Immature natural killer cell (primary cell): ENCODE measurements around the gene CXCR5. TPM values are rescaled to one million over a fixed set of nuclear protein-coding genes. Genes with fewer than 3 reads are reported as not detected.
"Not testable (repeated sequence)": the region's sequence is repeated elsewhere in the genome, so short reads cannot be mapped to it uniquely, and the experiment has no call there.

ENCODE experiments used
- DNase-seq, 3 donors: peaks; one replicate each; pipeline ENCODE4 v3.0.0; 2022; ENCODE audit warnings: mixed read lengths in 1 of 3
- H3K27ac Mint-ChIP-seq, 6 donors: one replicate each; pipeline ENCODE4 v1.8.0; 2020; ENCODE audit warnings: mixed read lengths in 6 of 6, mild to moderate bottlenecking in 5 of 6, inconsistent platforms in 4 of 6, moderate library complexity in 3 of 6
- H3K27me3 Mint-ChIP-seq, 3 donors: one replicate each; pipeline ENCODE4 v1.8.0; 2020 to 2021; ENCODE audit warnings: low read depth in 3 of 3, mild to moderate bottlenecking in 3 of 3, mixed read lengths in 3 of 3, moderate library complexity in 3 of 3, inconsistent platforms in 1 of 3
- H3K36me3 Mint-ChIP-seq, 3 donors: one replicate each; pipeline ENCODE4 v1.8.0; 2020; ENCODE audit warnings: mixed read lengths in 3 of 3, inconsistent platforms in 2 of 3, mild to moderate bottlenecking in 2 of 3
- H3K4me1 Mint-ChIP-seq, 2 donors: one replicate each; pipeline ENCODE4 v1.8.0; 2020; ENCODE audit warnings: inconsistent platforms in 2 of 2, mild to moderate bottlenecking in 2 of 2, mixed read lengths in 2 of 2, moderate library complexity in 1 of 2
- H3K4me3 Mint-ChIP-seq, 5 donors: one replicate each; pipeline ENCODE4 v1.8.0; 2020; ENCODE audit warnings: mild to moderate bottlenecking in 5 of 5, mixed read lengths in 5 of 5, inconsistent platforms in 3 of 5, moderate library complexity in 3 of 5
- H3K9me3 Mint-ChIP-seq, 6 donors: one replicate each; pipeline ENCODE4 v1.8.0; 2020; ENCODE audit warnings: mild to moderate bottlenecking in 6 of 6, mixed read lengths in 6 of 6, inconsistent platforms in 4 of 6, moderate library complexity in 3 of 6
- polyA plus RNA-seq, 3 donors: library from polyadenylated mRNA; unstranded; fragments of 300-500 nt; fragmentation: Illumina TruSeq; gene quantifications; one replicate each; pipeline ENCODE4 v1.2.3, GENCODE V29; 2021

Gene CXCR5, protein sequence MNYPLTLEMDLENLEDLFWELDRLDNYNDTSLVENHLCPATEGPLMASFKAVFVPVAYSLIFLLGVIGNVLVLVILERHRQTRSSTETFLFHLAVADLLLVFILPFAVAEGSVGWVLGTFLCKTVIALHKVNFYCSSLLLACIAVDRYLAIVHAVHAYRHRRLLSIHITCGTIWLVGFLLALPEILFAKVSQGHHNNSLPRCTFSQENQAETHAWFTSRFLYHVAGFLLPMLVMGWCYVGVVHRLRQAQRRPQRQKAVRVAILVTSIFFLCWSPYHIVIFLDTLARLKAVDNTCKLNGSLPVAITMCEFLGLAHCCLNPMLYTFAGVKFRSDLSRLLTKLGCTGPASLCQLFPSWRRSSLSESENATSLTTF
- polyA plus RNA-seq = under 1 TPM in 2 of 3 donors, not detected in 1; 0.05 to 0.30 TPM

GRCh38 chr11:118883368-118884071 lies at the start of gene CXCR5:
TSS of gene CXCR5 (plus strand) at chr11:118883892. CDS start at chr11:118883942, 50 bp downstream.
- H3K9me3 Mint-ChIP-seq = no peaks in the 10 kb centered on the region
- H3K27ac Mint-ChIP-seq = peak within 1 kb of the TSS in 3 of 6 donors; percentile 69 to 77 (median 74)
- peaks cover 0 to 4% (median 0%) of the 10 kb centered on the region in 3 donors for H3K36me3 Mint-ChIP-seq
- peaks cover 17 to 27% of the 10 kb centered on the region in 2 donors for H3K4me1 Mint-ChIP-seq
- DNase-seq = no peak
- no peak within 1 kb of the TSS for H3K4me3 Mint-ChIP-seq
- H3K27me3 Mint-ChIP-seq = peaks cover 0 to 2% (median 0%) of the 10 kb centered on the region in 3 donors

GRCh38 chr11:118834427-118835028 lies 49.2 kb upstream of the CXCR5 start:
- peak overlapping the region in 3 of 5 donors; percentile 22 to 30 (median 26) for H3K4me3 Mint-ChIP-seq
- DNase-seq = peak; percentile 9 to 25 (median 24)
- no peaks in the 10 kb centered on the region for H3K9me3 Mint-ChIP-seq
- H3K27ac Mint-ChIP-seq = peak overlapping the region; percentile 42 to 90 (median 58)
- peaks cover 0 to 2% (median 2%) of the 10 kb centered on the region in 3 donors for H3K27me3 Mint-ChIP-seq
- H3K4me1 Mint-ChIP-seq = peaks cover 6 to 13% of the 10 kb centered on the region in 2 donors
- peaks cover 0 to 7% (median 0%) of the 10 kb centered on the region in 3 donors for H3K36me3 Mint-ChIP-seq

DNA sequence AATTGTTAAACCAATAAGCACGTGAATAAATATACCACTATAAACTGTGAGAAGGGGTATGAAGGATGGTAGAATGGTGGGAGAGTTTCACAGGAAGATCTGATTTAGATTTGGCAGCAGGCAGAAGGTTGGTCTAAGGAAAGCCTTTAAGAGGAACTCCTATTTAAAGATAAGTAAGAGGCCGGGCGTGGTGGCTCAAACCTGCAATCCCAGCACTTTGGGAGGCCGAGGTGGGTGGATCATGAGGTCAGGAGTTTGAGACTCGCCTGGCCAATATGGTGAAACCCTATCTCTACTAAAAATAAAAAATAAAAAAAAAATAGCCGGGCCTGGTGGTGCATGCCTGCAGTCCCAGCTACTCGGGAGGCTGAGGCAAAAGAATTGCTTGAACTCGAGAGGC lies 45.8 kb upstream of the CXCR5 start:
- DNase-seq = no peak
- Mint-ChIP-seq H3K4me3 (no peak overlapping the region), H3K27ac (peak overlapping the region in 1 of 6 donors; percentile 51), H3K36me3 (peaks cover 0 to 3% (median 0%) of the 10 kb centered on the region in 3 donors), H3K4me1 (peaks cover 9 to 13% of the 10 kb centered on the region in 2 donors), H3K27me3 (peaks cover 0 to 2% (median 2%) of the 10 kb centered on the region in 3 donors), H3K9me3 (no peaks in the 10 kb centered on the region)

DNA sequence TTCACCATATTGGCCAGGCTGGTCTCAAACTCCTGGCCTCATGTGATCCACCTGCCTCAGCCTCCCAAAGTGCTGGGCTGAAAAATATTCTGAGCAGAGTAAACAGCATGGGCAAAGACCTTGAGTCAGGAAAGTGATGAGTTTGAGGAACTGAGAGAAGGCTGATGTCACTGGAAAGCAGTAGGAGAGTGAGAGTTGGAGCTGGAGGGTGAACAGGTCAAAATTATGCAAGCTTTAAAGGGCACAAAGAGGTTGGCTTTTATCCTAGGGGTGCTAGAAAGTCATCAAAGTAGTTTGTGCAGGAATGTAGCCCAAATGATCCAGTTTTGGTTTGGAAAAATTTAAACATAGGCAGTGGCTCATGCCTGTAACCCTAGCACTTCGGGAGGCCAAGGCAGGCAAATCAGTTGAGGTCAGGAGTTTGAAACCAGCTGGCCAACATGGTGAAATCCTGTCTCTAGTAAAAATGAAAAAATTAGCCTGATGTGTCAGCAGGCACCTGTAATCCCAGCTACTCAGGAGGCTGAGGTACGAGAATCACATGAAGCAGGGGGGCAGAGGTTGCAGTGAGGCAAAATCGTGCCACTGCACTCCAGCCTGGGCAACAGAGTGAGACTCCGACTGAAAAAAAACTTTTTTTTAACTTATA lies 44.7 kb upstream of the CXCR5 start:
- Mint-ChIP-seq H3K4me3 (no peak overlapping the region), H3K27me3 (peaks cover 0 to 2% (median 2%) of the 10 kb centered on the region in 3 donors), H3K27ac (peak overlapping the region in 1 of 6 donors; percentile 10), H3K4me1 (peaks cover 13 to 16% of the 10 kb centered on the region in 2 donors), H3K9me3 (no peaks in the 10 kb centered on the region), H3K36me3 (peaks cover 0 to 3% (median 0%) of the 10 kb centered on the region in 3 donors)
- no peak for DNase-seq

- no peaks in the 10 kb centered on the region for H3K9me3 Mint-ChIP-seq
- peak overlapping the region in 1 of 5 donors; percentile 77 for H3K4me3 Mint-ChIP-seq
- H3K36me3 Mint-ChIP-seq = no peaks in the 10 kb centered on the region
- H3K27me3 Mint-ChIP-seq = peaks cover 0 to 3% (median 1%) of the 10 kb centered on the region in 3 donors
- peak in 1 of 3 donors; percentile 36 for DNase-seq
- H3K4me1 Mint-ChIP-seq = peaks cover 7% of the 10 kb centered on the region in 2 donors
- H3K27ac Mint-ChIP-seq = peak overlapping the region in 3 of 6 donors; percentile 1 to 82 (median 2)
These were observed 42.0 kb upstream of the CXCR5 start for GRCh38 chr11:118841469-118842242.

- Mint-ChIP-seq H3K4me3 (no peak overlapping the region), H3K9me3 (no peaks in the 10 kb centered on the region), H3K27ac (no peak overlapping the region), H3K36me3 (no peaks in the 10 kb centered on the region), H3K4me1 (peaks cover 7% of the 10 kb centered on the region in 2 donors), H3K27me3 (peaks cover 0 to 2% (median 0%) of the 10 kb centered on the region in 3 donors)
- DNase-seq = no peak
These were observed 41.3 kb upstream of the CXCR5 start for GRCh38 chr11:118842369-118842768.

DNA sequence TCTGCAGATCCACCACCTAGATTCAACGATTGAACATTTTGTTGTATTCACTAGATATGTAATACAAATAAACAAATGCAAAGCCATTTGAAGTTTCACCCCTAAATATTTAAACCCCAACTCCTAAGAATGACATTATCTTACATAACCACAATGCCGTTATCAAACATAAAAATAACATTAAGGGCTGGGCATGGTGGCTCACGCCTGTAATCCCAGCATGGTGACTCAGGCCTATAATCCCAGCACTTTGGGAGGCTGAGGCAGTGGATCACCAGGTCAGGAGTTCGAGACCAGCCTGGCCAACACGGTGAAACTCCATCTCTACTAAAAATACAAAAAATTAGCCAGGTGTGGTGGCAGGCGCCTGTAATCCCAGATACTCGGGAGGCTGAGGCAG lies 40.8 kb upstream of the CXCR5 start:
- not testable (repeated sequence) for H3K36me3 Mint-ChIP-seq, H3K4me1 Mint-ChIP-seq, H3K9me3 Mint-ChIP-seq, H3K4me3 Mint-ChIP-seq, H3K27me3 Mint-ChIP-seq, H3K27ac Mint-ChIP-seq, DNase-seq

- Mint-ChIP-seq H3K36me3 (no peaks in the 10 kb centered on the region), H3K4me3 (no peak overlapping the region), H3K4me1 (peaks cover 7% of the 10 kb centered on the region in 2 donors), H3K27me3 (peaks cover 0 to 6% (median 0%) of the 10 kb centered on the region in 3 donors), H3K27ac (peak overlapping the region in 5 of 6 donors; percentile 3 to 67 (median 12)), H3K9me3 (no peaks in the 10 kb centered on the region)
- DNase-seq = peak in 1 of 3 donors; percentile 8
These were observed 40.1 kb upstream of the CXCR5 start for GRCh38 chr11:118843565-118843964.

DNA sequence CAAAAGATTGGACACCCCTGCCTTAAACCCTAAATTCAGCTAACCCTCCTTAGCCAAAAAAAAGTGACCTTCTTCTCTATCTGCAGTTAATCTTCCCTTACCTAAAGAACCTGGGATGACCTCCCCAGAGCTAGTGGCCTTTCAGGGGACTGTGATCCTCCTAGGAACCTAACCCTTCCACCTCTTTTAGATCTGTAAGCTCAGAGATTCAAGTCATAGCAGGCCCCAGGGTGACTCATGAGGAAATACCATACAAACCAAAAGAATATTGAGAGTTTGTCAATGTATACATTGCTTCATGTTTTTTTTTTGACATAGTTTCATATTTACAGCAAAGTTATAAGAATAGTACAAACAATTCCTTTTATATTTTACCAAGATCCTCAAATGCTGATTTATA lies 38.3 kb upstream of the CXCR5 start:
- Mint-ChIP-seq H3K27ac (peak overlapping the region in 3 of 6 donors; percentile 11 to 84 (median 71)), H3K9me3 (no peaks in the 10 kb centered on the region), H3K36me3 (no peaks in the 10 kb centered on the region), H3K27me3 (peaks cover 0 to 6% (median 0%) of the 10 kb centered on the region in 3 donors), H3K4me1 (peaks cover 7% of the 10 kb centered on the region in 2 donors), H3K4me3 (no peak overlapping the region)
- no peak for DNase-seq

DNA sequence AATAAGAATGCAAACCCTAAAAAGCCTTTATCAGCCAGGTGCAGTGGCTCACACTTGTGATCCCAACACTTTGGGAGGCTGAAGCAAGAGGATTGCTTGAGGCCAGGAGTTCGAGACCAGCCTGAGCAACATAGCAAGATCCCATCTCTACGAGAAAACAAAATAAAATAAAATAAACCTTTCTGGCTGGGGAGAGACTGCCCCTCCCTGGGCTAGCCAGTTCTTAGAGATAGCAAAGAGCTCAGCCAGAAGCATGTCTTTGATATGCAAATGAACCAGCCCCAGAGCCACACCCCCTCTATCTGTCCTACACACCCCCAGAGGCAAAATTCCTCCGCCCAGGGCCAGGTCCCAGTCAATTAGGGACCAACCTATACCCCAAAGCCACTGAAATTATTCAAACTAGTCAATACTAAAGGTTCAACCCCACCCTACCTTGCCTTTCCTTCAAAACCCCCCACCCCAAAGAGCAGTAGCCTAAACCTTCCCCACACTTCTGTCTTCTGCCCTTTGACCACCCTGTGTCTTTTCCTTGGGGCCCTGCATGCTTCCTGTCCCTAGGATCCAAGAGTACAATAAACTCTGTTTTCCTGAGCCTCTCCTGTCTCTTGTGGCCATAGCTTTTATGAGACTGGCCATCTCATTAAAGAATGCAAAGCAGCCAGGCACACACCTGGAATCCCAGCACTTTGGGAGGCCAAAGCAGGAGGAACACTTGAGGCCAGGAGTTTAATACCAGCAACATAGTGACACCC lies 37.3 kb upstream of the CXCR5 start:
- Mint-ChIP-seq H3K27me3 (peaks cover 0 to 6% (median 0%) of the 10 kb centered on the region in 3 donors), H3K4me1 (peaks cover 7% of the 10 kb centered on the region in 2 donors), H3K4me3 (no peak overlapping the region), H3K36me3 (no peaks in the 10 kb centered on the region), H3K27ac (peak overlapping the region in 1 of 6 donors; percentile 45), H3K9me3 (no peaks in the 10 kb centered on the region)
- DNase-seq = no peak

DNA sequence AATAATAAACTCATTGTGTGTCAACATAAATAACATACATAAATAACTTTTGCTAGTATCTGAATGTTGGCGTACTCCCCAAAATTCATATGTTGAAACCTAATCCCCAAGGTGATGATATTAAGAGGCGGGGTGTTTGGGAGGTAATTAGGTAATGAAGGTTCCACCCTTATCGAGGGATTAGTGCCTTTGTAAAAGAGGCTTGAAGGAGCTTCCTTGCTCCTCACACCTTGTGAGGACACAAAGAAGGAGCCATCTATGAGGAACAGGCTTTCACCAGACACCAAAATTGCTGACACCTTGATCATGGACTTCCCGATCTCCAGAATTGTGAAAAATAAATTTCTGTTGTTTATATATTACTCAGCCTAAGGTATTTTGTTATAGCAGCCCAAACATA lies 33.9 kb upstream of the CXCR5 start:
- Mint-ChIP-seq H3K27ac (no peak overlapping the region), H3K9me3 (no peaks in the 10 kb centered on the region), H3K36me3 (no peaks in the 10 kb centered on the region), H3K4me3 (no peak overlapping the region), H3K4me1 (peaks cover 10 to 13% of the 10 kb centered on the region in 2 donors), H3K27me3 (peaks cover 0 to 6% (median 0%) of the 10 kb centered on the region in 3 donors)
- DNase-seq = no peak

GRCh38 chr11:118851970-118852369 lies 31.7 kb upstream of the CXCR5 start:
- DNase-seq = no peak
- H3K4me1 Mint-ChIP-seq = peaks cover 15 to 21% of the 10 kb centered on the region in 2 donors
- H3K4me3 Mint-ChIP-seq = no peak overlapping the region
- H3K36me3 Mint-ChIP-seq = no peaks in the 10 kb centered on the region
- no peaks in the 10 kb centered on the region for H3K9me3 Mint-ChIP-seq
- H3K27ac Mint-ChIP-seq = peak overlapping the region in 5 of 6 donors; percentile 26 to 82 (median 59)
- peaks cover 0 to 5% (median 0%) of the 10 kb centered on the region in 3 donors for H3K27me3 Mint-ChIP-seq
